H54 (cell line): ENCODE results near the gene GPR101.

ENCODE experiments used
- DNase-seq: peaks from one replicate; pipeline ENCODE4 v3.0.0; 2011; ENCODE audit warnings: low spot score, mixed read lengths; ENCODE audit not compliant: insufficient read length
- FAIRE-seq: peaks from 3 replicates; lab custom pipeline; 2011; peaks lifted over from hg19 to GRCh38; lab: Jason Lieb, UNC
- POLR2A ChIP-seq: IDR thresholded peaks from 2 replicates; pipeline ENCODE4 v1.6.1; 2011; ENCODE audit warnings: low read depth, mild to moderate bottlenecking, low read length

GPR101 gene, protein sequence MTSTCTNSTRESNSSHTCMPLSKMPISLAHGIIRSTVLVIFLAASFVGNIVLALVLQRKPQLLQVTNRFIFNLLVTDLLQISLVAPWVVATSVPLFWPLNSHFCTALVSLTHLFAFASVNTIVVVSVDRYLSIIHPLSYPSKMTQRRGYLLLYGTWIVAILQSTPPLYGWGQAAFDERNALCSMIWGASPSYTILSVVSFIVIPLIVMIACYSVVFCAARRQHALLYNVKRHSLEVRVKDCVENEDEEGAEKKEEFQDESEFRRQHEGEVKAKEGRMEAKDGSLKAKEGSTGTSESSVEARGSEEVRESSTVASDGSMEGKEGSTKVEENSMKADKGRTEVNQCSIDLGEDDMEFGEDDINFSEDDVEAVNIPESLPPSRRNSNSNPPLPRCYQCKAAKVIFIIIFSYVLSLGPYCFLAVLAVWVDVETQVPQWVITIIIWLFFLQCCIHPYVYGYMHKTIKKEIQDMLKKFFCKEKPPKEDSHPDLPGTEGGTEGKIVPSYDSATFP

GRCh38 chrX:137033774-137034507 is at the start of gene GPR101:
GPR101 (minus strand) TSS chrX:137033995; CDS start chrX:137031674, 2,321 bp downstream.
- TF ChIP-seq POLR2A, result no peak
- DNase-seq (no peak), FAIRE-seq (no peak)

GRCh38 chrX:137081239-137081638 is 47.4 kb upstream of the GPR101 start:
- FAIRE-seq (no peak), DNase-seq (no peak)
- TF ChIP-seq POLR2A, result no peak

GRCh38 chrX:137072396-137072795 is 38.6 kb upstream of the GPR101 start:
- DNase-seq (no peak), FAIRE-seq (no peak)
- TF ChIP-seq POLR2A, result no peak

DNA sequence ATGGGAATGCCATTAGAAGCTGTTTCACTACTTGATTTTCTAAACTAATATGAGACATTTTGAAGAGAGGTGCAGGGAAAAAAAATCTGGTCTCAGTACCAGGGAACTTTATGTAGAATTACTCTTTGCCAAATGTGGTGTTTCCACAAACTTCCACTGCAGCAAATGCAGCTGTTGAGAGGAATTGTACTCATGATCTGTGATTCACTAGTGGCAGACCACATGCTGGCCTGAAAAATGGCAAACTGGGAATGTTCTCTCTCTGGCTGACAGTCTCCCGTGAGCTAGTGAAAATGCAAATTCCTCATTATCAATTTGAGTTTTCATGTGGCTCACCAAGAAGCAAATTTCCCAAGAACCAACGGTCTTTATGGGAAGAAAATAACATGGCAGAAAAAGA is 37.8 kb upstream of the GPR101 start:
- TF ChIP-seq POLR2A, result no peak
- no peak for FAIRE-seq

GRCh38 chrX:137067147-137067546 is 33.4 kb upstream of the GPR101 start:
- no peak for TF ChIP-seq POLR2A
- FAIRE-seq (no peak), DNase-seq (no peak)

More for the DNA sequence above, 37.8 kb upstream of the GPR101 start:
- DNase-seq, result no peak

DNA sequence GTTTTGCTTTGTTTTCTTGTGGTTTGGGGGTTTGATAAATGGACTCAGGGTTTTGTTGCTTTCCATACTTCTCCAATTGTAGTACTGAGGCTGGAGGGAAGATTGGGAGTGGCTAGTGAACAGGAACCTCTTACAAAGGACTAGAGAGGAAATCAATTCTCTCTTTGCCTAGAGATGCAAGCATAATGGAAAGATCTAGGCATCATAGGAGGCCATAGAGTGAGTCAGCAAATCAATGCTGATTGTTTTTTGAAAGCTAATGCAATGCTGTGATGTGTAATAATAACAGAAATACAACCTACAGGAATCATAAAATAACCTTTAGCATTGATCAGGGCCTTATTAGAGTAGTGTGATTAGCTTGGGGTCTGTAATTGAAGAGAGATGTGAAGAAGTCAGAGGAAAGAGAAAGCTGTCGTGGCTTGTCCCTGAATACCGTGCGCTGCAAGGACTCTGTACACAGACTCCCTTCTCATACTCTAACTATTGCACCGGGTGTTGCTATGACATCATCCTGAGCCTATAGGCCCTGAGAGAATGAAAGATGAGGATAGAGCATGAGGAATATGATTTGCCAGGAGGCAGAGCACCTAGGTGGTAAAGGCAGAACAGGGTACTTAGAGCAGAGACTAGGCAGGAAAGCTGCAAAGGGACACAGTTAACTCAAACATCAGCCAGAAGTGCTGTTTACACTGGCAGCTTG is 29.3 kb upstream of the GPR101 start:
- DNase-seq (no peak), FAIRE-seq (no peak)
- no peak for TF ChIP-seq POLR2A

DNA sequence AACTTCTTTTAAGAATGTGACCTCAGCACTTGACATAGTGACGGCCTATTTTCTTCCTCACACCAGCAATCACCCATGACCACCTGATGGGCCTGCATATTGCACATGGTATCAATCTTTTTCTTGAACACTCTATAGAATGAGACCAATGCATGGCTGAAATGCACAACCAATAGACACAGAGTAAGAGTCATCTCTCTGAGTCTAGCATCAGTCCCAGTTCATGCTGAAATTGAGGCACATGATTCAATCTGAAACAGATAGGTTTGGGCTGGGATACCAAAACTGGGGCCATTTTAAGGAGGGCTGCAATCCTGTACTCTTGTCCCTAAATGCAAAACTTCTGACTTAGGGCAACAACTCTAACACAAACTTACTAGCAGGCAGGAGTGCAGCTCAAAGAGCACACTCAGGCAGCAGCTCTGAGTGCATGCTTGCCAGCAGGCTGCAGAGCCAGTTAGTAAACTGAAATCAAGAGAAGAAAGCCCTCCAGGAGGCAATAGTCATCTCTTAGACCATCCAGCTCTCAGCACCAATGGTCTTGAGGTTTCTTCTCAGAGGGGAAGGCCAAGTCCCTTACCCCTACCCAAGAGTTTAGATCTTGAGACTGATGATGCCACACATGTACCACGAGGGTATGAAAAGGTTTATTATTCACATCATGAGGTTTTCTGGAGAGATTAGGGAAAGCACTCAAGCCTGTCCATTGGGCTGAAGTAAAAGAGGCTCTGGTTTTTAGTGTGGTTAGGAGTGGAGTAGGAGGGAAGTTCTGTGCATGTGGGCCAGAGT is 24.7 kb upstream of the GPR101 start:
- FAIRE-seq (no peak), DNase-seq (no peak)
- no peak for TF ChIP-seq POLR2A

GRCh38 chrX:137052643-137053235 is 18.9 kb upstream of the GPR101 start:
- no peak for TF ChIP-seq POLR2A
- FAIRE-seq (no peak), DNase-seq (no peak)

GRCh38 chrX:137051978-137052642 is 18.3 kb upstream of the GPR101 start:
- FAIRE-seq, result no peak
- TF ChIP-seq POLR2A, result no peak
- DNase-seq, result peak; percentile 49

DNA sequence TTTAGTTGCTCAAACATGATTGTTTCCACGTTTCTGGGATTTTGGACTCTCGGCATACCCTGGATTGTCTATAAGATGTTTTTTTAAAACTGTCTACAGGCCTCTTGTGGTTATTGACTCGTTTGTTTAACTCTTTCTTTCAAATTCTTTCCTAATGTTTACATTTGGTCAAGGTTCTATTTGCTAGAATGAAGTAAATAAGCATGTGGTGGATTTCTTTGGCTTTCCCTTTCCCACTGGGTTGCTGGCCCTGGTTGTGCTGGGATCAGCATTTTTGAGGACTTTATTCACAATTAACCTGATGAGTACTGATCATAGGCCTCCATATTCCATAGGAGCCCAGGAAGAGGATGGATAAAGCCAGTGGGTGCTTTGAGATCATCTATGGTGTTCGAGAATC is 11.1 kb upstream of the GPR101 start:
- TF ChIP-seq POLR2A, result no peak
- DNase-seq (no peak), FAIRE-seq (no peak)

DNA sequence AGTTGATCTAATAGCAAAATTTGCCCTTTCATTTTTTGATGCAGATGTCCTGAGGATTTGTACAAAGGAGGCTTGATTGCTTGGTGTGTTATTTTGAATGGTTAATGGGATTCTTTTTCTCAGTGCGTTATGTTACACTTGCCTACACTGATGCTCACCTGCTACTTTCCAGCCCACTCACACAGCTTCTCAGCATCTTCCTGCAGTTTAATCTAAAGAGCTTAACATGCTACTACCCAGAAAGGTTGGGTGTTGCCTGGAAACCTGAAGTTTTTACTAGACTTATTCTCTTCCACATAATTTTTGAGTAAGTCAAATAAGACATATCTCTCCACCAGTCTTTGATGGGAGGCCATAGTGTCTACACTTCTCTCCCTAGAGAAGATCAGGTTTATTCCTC is 9.9 kb upstream of the GPR101 start:
- FAIRE-seq (no peak), DNase-seq (no peak)
- no peak for TF ChIP-seq POLR2A

GRCh38 chrX:137041329-137041728 is 7.5 kb upstream of the GPR101 start:
- DNase-seq (no peak), FAIRE-seq (no peak)
- TF ChIP-seq POLR2A, result no peak
